Neural cell (in vitro differentiated cells): ENCODE measurements around the gene MTFR2.

Source experiments
- CTCF ChIP-seq: fragments of 450-650 bp; IDR thresholded peaks from 2 replicates; pipeline ENCODE4 v1.5.1; 2014; ENCODE audit warnings: antibody characterized with exemption, mild to moderate bottlenecking, moderate library complexity; ENCODE audit not compliant: poor library complexity, severe bottlenecking
- EZH2 ChIP-seq: fragments of 200-600, 300-800 bp; shearing (Covaris generic), sonication (generic); IDR thresholded peaks from 2 replicates; pipeline ENCODE4 v1.6.1; 2014; ENCODE audit warnings: antibody characterized with exemption, low read length, borderline replicate concordance, mild to moderate bottlenecking; ENCODE audit not compliant: insufficient read depth, poor library complexity, severe bottlenecking
- MXI1 ChIP-seq: fragments of 450-650 bp; conservative IDR thresholded peaks from 2 replicates; pipeline ENCODE4 v1.6.1; 2014; ENCODE audit warnings: antibody characterized with exemption, mild to moderate bottlenecking; ENCODE audit not compliant: poor library complexity, severe bottlenecking
- RAD21 ChIP-seq: fragments of 450-650 bp; conservative IDR thresholded peaks from 2 replicates; pipeline ENCODE4 v1.6.1; 2014; ENCODE audit warnings: antibody characterized with exemption, mild to moderate bottlenecking, moderate library complexity
- REST ChIP-seq: IDR thresholded peaks from 2 replicates; pipeline ENCODE4 v1.6.1; 2012; ENCODE audit warnings: borderline replicate concordance
- SMC3 ChIP-seq: fragments of 450-650 bp; conservative IDR thresholded peaks from 2 replicates; pipeline ENCODE4 v1.6.1; 2014; ENCODE audit warnings: antibody characterized with exemption, mild to moderate bottlenecking, moderate library complexity; ENCODE audit not compliant: poor library complexity
- TAF1 ChIP-seq: IDR thresholded peaks from 2 replicates; pipeline ENCODE4 v1.6.1; 2012; ENCODE audit warnings: low read depth

- no peak for TF ChIP-seq CTCF
- no peak for TF ChIP-seq RAD21
- TF ChIP-seq EZH2: no peak
- TF ChIP-seq REST: no peak
- TF ChIP-seq TAF1: no peak
- no peak for TF ChIP-seq MXI1
- TF ChIP-seq SMC3: no peak
These were observed 68.6 kb downstream of the MTFR2 start for GRCh38 chr6:136181512-136181833.
